GM12873 (cell line): ENCODE data around the gene ABLIM2.

Experiments
- TF ChIP-seq, protein P1 (sequence below): IDR thresholded peaks from 2 replicates; pipeline ENCODE4 v1.5.1; 2012; ENCODE audit warnings: low read depth, mild to moderate bottlenecking, moderate library complexity, low read length, control low read depth; ENCODE audit not compliant: insufficient read depth; ENCODE audit errors: missing control alignments

The ABLIM2 gene

DNA sequence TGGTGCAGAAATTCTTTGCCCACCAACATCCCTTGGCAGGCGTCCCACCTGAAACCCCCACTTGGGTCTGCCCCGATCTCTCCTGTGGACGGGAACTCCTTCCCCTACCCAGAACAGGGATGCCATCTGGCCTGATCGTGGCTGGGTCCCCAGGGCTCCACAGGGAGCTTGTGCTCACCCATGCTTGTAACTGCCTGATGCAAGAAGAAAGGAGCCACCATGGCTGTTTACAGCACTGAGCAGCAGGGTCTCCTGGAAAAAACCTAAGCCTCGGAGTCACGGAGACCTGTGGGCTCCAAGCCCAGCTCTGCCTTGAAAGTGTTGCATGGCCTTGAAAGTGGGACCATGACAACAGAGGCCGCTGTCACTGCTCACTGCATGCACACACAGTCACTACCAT is 117.4 kb downstream of the ABLIM2 start:
- TF ChIP-seq, protein P1, sequence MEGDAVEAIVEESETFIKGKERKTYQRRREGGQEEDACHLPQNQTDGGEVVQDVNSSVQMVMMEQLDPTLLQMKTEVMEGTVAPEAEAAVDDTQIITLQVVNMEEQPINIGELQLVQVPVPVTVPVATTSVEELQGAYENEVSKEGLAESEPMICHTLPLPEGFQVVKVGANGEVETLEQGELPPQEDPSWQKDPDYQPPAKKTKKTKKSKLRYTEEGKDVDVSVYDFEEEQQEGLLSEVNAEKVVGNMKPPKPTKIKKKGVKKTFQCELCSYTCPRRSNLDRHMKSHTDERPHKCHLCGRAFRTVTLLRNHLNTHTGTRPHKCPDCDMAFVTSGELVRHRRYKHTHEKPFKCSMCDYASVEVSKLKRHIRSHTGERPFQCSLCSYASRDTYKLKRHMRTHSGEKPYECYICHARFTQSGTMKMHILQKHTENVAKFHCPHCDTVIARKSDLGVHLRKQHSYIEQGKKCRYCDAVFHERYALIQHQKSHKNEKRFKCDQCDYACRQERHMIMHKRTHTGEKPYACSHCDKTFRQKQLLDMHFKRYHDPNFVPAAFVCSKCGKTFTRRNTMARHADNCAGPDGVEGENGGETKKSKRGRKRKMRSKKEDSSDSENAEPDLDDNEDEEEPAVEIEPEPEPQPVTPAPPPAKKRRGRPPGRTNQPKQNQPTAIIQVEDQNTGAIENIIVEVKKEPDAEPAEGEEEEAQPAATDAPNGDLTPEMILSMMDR = no peak

DNA sequence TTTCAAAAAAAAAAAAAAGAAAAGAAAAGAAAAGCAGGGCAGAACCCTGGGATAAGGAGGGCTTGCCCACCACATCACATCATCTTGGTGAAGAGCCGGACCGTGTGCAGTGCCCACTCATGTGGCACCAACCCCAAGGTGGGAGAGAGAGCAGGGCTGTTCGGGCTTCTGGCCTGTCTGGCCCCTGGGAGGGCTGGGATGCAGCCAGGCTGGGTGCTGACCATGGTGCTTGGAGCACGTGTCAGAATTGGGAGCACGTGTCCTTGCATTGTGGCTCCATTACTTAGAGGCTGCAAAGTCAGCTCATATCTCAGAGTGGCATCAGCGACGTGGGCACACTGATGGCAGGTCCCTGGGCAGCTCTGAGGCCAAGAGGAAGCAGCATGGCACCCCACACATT is 118.0 kb downstream of the ABLIM2 start:
- TF ChIP-seq, protein P1 = no peak

DNA sequence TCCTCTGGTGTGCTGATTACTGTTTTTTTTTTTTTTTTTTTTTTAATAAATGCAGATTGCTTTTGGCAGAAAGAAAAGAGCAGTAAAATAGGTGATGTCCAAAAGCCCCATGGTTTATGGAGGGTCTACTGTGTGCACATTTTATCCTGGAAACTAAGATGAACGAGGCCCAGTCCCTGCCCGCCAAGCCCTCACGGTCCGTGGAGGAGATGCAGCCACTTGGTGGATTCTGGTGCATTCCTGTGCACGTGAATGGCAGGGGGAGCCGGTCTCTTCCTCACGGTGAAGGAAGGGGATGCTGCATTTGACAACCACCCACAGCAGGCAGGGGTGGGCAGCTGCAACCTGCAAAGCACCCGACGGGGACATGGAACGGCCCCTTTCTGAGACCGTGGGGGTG is 118.8 kb downstream of the ABLIM2 start:
- TF ChIP-seq, protein P1 = no peak

DNA sequence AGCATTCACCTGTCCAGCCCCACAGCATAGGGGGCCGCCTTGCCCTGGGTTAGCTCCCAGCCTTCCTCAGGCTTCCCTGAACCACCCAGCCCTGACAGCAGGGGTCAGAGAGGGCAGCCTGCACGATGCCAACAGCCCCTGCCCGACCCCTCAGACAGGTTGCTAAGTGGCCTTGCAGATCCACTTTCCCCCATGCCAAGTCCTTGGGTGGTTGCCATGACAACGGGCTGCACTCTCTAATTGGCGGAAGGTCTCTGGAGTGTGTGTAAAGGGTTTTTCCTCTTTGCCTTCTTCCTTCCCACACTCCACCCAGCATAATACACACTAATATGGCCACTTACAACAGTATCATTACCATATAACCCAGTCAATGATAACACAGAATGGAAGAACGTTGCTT is 119.3 kb downstream of the ABLIM2 start:
- TF ChIP-seq, protein P1 = no peak

DNA sequence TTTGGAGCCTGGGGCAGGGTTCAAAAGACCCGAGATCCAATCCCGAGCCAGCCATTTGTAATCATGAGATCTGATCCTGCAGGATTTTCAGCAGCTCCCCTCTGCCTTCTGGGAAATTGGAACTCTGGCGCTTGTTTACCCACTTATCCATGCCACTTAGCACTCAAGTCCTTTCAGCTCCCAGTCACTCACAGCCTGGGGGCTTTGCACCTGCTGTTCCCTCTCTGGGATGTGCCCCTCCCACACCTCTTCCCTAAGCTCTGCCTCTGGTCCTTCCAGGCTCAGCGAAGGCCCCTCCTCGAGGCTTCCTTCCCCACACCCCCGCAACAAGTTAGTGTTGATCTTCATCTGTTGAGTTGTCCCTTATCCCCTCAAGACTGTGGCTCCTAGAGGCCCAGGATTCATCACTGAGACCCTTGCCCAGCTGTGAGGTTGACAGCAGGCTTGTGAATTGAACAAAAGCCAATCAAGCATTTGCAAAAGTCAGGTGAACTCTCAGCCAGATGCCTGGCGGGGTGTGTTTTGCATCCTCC is 119.8 kb downstream of the ABLIM2 start:
- TF ChIP-seq, protein P1 = no peak

DNA sequence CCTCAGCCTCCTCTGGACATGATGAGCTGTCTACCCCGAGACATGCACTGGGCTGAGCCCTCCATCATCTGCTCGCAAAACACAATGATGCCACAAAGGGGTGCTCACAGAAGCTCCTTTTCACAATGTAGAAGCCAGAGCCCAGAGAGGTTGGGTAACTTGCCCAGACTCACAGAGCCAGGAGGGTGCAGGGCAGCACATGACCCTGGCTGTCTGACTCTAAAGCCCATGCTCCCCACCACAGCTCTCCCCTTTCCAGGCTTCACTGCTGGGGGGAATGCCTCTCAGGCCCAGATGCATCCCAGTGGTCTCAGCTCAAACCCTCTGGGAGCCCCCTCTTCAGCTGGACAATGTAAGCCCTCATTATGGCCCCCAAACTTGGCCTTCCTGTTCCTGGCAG is 120.5 kb downstream of the ABLIM2 start:
- TF ChIP-seq, protein P1 = no peak

DNA sequence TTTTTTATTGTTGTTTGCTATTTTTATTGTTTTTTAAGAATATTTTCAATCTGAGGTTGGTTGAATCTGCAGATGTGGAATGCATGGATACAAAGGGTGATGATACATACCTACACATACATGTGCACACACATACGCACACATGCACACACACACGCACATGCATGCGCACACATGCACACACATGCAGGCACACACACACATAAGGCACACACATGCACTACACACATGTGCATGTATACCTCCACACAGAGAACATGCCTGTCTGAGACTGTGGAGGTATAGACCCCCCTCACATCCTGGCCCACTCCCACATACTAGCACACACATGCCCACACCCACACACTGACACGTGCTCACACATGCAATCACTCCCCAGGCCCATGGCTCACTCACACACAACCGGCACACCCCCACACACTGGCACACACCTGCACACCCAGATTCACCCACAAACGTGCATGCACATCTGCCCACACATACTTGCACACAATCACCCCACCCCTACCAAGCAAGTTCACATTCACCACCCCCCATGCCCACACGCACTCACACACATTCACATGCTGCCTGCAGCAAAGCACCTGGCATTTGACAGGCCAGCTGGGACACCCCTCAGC is 121.4 kb downstream of the ABLIM2 start:
- TF ChIP-seq, protein P1 = no peak

DNA sequence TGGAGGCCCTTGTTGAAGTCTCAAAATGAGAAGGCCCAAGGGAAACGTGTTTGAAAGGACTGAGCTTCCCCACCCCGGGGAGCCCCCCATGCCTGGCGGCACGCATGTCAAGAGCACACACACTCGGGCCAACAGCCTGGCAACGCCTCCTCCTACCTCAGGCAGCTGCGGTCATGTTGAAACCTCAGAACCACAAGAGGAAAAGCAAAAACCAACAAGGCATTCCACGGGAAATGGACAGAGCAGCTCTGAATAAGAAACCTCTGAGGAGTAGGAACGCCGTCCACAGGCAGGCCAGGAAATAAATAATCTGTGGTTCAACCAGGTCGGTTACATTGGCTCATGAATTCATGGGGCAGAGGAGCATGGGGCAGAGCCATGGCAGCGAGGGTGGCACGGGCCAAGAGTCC is 123.2 kb downstream of the ABLIM2 start:
- TF ChIP-seq, protein P1 = no peak
